ENCODE results near the gene RAB4A.
A peak's percentile ranks its signal among the peaks of the same experiment; 100 is the strongest.
"Not testable (repeated sequence)": the region's sequence is repeated elsewhere in the genome, so short reads cannot be mapped to it uniquely, and the experiment has no call there.

The RAB4A gene

GRCh38 chr1:229300099-229300757 lies 29.3 kb downstream of the RAB4A start:
- no peak for DNase-seq

GRCh38 chr1:229302740-229303139 lies 31.8 kb downstream of the RAB4A start:
- DNase-seq = no peak

GRCh38 chr1:229303855-229304254 lies 32.9 kb downstream of the RAB4A start:
- no peak for DNase-seq

GRCh38 chr1:229305392-229305791 lies 34.5 kb downstream of the RAB4A start:
- DNase-seq = no peak

GRCh38 chr1:229309074-229309473 lies 38.2 kb downstream of the RAB4A start:
- DNase-seq = no peak

GRCh38 chr1:229309684-229310083 lies 38.8 kb downstream of the RAB4A start:
- DNase-seq = no peak

GRCh38 chr1:229310833-229311232 lies 39.9 kb downstream of the RAB4A start:
- no peak for DNase-seq

- DNase-seq = no peak
These were observed 45.3 kb downstream of the RAB4A start for GRCh38 chr1:229316166-229316565.

GRCh38 chr1:229318056-229318455 lies 47.1 kb downstream of the RAB4A start:
- no peak for DNase-seq

GRCh38 chr1:229319487-229319886 lies 48.6 kb downstream of the RAB4A start:
- no peak for DNase-seq

- no peak for DNase-seq
These were observed 52.3 kb downstream of the RAB4A start for GRCh38 chr1:229323201-229323600.

GRCh38 chr1:229323885-229324553 lies 53.1 kb downstream of the RAB4A start:
- no peak for DNase-seq

GRCh38 chr1:229325401-229325800 lies 54.5 kb downstream of the RAB4A start:
- DNase-seq = no peak

GRCh38 chr1:229325853-229326487 lies 55.1 kb downstream of the RAB4A start:
- no peak for DNase-seq

GRCh38 chr1:229326601-229327000 lies 55.7 kb downstream of the RAB4A start:
- no peak for DNase-seq

GRCh38 chr1:229327765-229328164 lies 56.9 kb downstream of the RAB4A start:
- not testable (repeated sequence) for DNase-seq

GRCh38 chr1:229328598-229329362 lies 57.9 kb downstream of the RAB4A start:
- no peak for DNase-seq

- no peak for DNase-seq
These were observed 63.4 kb downstream of the RAB4A start for GRCh38 chr1:229334269-229334668.

- no peak for DNase-seq
These were observed 63.8 kb downstream of the RAB4A start for GRCh38 chr1:229334716-229335115.

GRCh38 chr1:229336345-229336744 lies 65.4 kb downstream of the RAB4A start:
- no peak for DNase-seq

GRCh38 chr1:229339086-229339485 lies 68.2 kb downstream of the RAB4A start:
- no peak for DNase-seq

- DNase-seq = peak; percentile 43
These were observed 68.6 kb downstream of the RAB4A start for GRCh38 chr1:229339520-229339919.

GRCh38 chr1:229340496-229340895 lies 69.6 kb downstream of the RAB4A start:
- DNase-seq = no peak

All from activated CD4-positive, alpha-beta T cell treated with anti-CD3 and anti-CD28 coated beads, Interleukin-2, amount 50 U/mL, for 16 hours (primary cell).